HL-60 (cell line): ENCODE data around the gene KRT71.

Experiments used
- CTCF ChIP-seq: IDR thresholded peaks from one replicate; pipeline ENCODE4 v1.5.1; 2011; ENCODE audit warnings: low read length, control low read depth, inconsistent platforms; ENCODE audit not compliant: insufficient read depth
- GABPA ChIP-seq: IDR thresholded peaks from 2 replicates; pipeline ENCODE4 v1.6.1; 2012; ENCODE audit warnings: low read depth
- POLR2AphosphoS5 ChIP-seq: IDR thresholded peaks from 2 replicates; pipeline ENCODE4 v1.6.1; 2012; ENCODE audit warnings: low read depth
- REST ChIP-seq: IDR thresholded peaks from 2 replicates; pipeline ENCODE4 v1.6.1; 2012; ENCODE audit warnings: low read depth; ENCODE audit not compliant: insufficient replicate concordance
- SPI1 ChIP-seq: IDR thresholded peaks from 2 replicates; pipeline ENCODE4 v1.6.1; 2012; ENCODE audit warnings: low read depth, mild to moderate bottlenecking, borderline replicate concordance

GRCh38 chr12:52575948-52576347 is 23.0 kb upstream of the KRT71 start:
- TF ChIP-seq CTCF (no peak), POLR2AphosphoS5 (no peak), SPI1 (no peak), GABPA (no peak), REST (no peak)
